ENCODE measurements around the gene RORB. TPM values are rescaled to one million over a fixed set of nuclear protein-coding genes. Genes with fewer than 3 reads are reported as not detected.

The RORB gene
- polyA plus RNA-seq, 1 experiment = not detected

GRCh38 chr9:74478606-74479005, 18.5 kb upstream of the RORB start:
- no peak for DNase-seq (ENCODE audit: low read depth)

GRCh38 chr9:74479711-74480110, 17.4 kb upstream of the RORB start:
- H3K27me3 ChIP-seq (ENCODE audit: control insufficient read depth, insufficient read depth, low read length) = no peaks in the 10 kb centered on the region
- ChIA-PET CTCF (no interaction called here), POLR2A (no interaction called here)
- DNase-seq (ENCODE audit: low read depth) = no peak
- no peaks in the 10 kb centered on the region for H3K36me3 ChIP-seq (ENCODE audit: control insufficient read depth, insufficient read depth, low read length)
- H3K4me3 ChIP-seq (ENCODE audit: low read depth, low read length) = no peak overlapping the region
- no peak for TF ChIP-seq CTCF (IDR thresholded peaks at IDR 0.05; ENCODE audit: insufficient read depth, low read depth, low read length)

More at GRCh38 chr9:74478606-74479005, 18.5 kb upstream of the RORB start:
- ChIA-PET CTCF (no interaction called here), POLR2A (no interaction called here)
- Histone ChIP-seq H3K27me3 (ENCODE audit: control insufficient read depth, insufficient read depth, low read length) (no peaks in the 10 kb centered on the region), H3K4me3 (ENCODE audit: low read depth, low read length) (no peak overlapping the region), H3K36me3 (ENCODE audit: control insufficient read depth, insufficient read depth, low read length) (no peaks in the 10 kb centered on the region)
- no peak for TF ChIP-seq CTCF (IDR thresholded peaks at IDR 0.05; ENCODE audit: insufficient read depth, low read depth, low read length)

GRCh38 chr9:74487395-74487794, 9.7 kb upstream of the RORB start:
- TF ChIP-seq CTCF (IDR thresholded peaks at IDR 0.05; ENCODE audit: insufficient read depth, low read depth, low read length) = no peak
- H3K27me3 ChIP-seq (ENCODE audit: control insufficient read depth, insufficient read depth, low read length) = no peaks in the 10 kb centered on the region
- CTCF ChIA-PET = no interaction called here

DNA sequence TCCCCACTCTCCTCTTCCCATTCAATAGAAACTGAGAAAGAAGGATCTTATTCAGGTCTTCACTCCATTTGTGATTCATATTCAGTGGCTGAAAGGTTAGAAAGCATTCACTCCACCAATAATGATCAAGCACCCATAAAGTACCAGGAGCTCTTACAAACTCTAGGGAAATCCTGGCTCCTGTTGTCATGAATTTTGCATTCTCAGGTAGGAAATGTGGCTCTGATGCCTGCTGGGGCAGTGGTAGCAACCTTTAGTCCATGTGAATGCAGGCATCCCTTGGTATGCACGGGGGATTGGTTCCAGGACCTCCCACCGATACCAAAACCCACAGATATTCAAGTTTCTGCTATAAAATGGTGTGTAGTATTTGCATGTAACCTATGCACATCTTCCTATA, 3.6 kb upstream of the RORB start:
- no peak for DNase-seq (ENCODE audit: low read depth)
- TF ChIP-seq CTCF (IDR thresholded peaks at IDR 0.05; ENCODE audit: insufficient read depth, low read depth, low read length) = no peak
- H3K27me3 ChIP-seq (ENCODE audit: control insufficient read depth, insufficient read depth, low read length) = peaks cover 9% of the 10 kb centered on the region
- H3K4me3 ChIP-seq (ENCODE audit: low read depth, low read length) = no peak overlapping the region
- ChIA-PET CTCF (interaction anchor here (0.7 kb wide), 1 partner anchor 62 kb away, joined by 3 read pairs; no protein-coding TSS in a partner anchor), POLR2A (no interaction called here)
- H3K36me3 ChIP-seq (ENCODE audit: control insufficient read depth, insufficient read depth, low read length) = no peaks in the 10 kb centered on the region

More at GRCh38 chr9:74487395-74487794, 9.7 kb upstream of the RORB start:
- POLR2A ChIA-PET = no interaction called here
- no peaks in the 10 kb centered on the region for H3K36me3 ChIP-seq (ENCODE audit: control insufficient read depth, insufficient read depth, low read length)
- H3K4me3 ChIP-seq (ENCODE audit: low read depth, low read length) = no peak overlapping the region
- no peak for DNase-seq (ENCODE audit: low read depth)

- Histone ChIP-seq H3K36me3 (ENCODE audit: control insufficient read depth, insufficient read depth, low read length) (no peaks in the 10 kb centered on the region), H3K4me3 (ENCODE audit: low read depth, low read length) (no peak overlapping the region), H3K27me3 (ENCODE audit: control insufficient read depth, insufficient read depth, low read length) (peaks cover 16% of the 10 kb centered on the region)
- ChIA-PET CTCF (no interaction called here), POLR2A (no interaction called here)
- DNase-seq (ENCODE audit: low read depth) = no peak
- TF ChIP-seq CTCF (IDR thresholded peaks at IDR 0.05; ENCODE audit: insufficient read depth, low read depth, low read length) = no peak
These were observed 2.6 kb upstream of the RORB start for GRCh38 chr9:74494490-74494889.

Data from BJ (cell line).